Measurements from ENCODE around the gene MAPK7.
A peak's percentile ranks its signal among the peaks of the same experiment; 100 is the strongest.

Gene MAPK7

DNA sequence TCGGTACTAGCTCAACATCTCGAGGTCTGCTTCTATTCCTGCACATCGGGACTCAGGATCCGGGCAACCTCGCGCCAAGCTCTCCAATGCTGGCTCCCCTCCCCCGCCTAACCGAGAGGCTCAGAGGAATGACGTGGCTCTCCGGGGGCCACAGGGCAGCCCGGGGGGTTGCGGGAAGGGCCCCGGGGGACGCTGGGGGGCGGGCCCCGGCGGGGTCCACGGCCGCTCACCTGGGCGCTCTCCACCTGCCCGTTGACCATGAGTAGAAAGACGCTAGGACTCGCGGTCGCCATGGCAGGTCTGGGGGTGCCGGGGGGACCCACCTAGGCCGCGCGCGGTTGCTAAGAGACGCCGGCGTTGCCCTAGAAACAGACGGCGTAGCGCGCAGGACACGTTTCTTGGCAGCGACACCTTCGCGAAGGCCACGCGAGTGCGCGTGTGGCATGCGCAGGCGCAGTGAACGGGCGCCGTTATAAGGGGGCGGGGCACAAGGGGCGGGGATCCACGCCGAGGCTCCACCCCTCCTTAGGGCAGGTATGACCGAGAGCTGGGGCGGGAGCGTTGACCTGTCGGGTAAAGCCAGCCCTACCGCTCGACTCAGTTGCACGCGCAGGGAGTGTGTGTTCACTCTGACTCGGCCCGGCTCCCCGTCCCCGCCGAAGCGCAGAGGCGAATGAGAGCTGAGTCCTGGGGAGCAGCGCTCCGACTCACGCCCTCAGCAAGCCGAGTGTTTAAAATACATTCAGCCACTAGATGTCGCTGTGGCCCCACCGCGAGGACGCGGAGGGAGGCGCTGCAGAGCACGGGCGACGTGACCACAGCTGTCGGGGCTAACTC, 15.8 kb upstream of the MAPK7 start, which contains the start of gene B9D1:
Gene B9D1 (minus strand): TSS at position 447 of the 837 bp plus-strand sequence. CDS start 154 bp downstream, at position 293.
- H3K4me3 ChIP-seq (ENCODE audit: low read depth, low read length) = peak within 1 kb of the TSS; percentile 71

- H3K4me3 ChIP-seq (ENCODE audit: low read depth, low read length) = peak overlapping the region; percentile 71
These were observed 15.2 kb upstream of the MAPK7 start for GRCh38 chr17:19363114-19363438.

DNA sequence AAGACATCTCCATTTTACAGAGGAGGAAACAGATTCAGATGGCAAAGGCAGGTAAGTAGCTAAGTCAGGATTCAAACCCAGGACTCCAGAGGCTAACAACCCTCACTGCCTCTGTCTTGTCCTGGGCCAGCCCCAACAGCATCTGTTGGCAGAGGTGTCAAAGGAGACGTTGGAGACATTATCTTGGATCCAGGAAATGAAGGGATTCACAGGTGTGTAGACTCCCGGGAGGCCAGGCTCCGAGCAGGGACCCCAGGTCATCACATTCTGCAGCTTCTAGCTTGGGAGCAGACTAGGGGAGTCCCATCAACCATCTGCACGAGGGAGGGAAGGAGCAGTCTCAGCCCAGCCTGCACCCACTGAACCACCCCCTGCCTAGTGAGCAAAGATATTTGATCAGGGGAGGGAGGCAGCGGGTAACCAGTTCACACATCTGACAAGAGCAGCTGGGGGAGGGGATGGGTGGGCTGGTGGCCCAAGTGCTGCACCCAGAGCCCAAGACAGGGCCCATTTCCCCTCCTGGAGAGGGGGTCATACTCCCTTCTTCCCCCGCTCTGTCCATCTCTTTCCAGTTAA, 14.8 kb upstream of the MAPK7 start:
- H3K4me3 ChIP-seq (ENCODE audit: low read depth, low read length) = no peak overlapping the region

DNA sequence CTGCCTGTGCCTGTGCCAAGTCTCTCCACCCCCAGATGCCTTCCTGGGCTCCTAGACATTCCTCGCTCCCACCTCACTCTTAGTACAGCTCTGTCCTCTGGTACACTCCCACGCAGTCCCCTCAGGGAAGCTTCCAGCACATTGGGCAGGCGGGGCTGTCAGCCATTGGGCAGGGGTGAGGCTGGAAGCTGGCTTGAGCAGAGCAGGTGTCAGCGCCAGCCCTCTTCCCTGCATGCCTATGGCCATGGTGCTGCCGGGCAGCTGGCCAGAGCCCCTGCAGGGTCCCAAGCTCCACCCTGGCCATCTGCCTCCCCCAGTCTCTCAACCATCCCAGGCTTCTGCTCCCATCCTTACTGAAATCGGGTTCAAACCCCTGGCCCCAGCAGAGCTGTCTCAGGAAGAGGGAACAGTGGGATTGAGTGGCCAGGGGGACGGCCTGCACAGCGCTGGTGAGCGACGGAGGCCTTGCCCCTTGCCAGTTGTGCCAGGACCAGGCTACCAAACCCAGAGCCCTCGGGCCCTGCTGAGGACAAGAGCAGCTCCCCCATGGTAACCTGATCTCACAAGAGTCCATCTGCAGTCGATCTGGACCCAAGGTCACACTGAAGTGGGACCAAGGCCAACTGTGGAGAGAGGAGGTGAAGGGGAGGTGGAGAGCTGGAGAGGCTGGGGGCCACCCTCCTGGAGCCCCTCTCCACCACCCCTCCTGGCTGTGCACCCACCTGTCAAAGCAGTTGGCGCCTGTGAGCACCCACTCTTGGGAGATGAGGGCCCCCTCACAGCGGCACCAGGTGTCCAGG, 13.4 kb upstream of the MAPK7 start:
- no peak overlapping the region for H3K4me3 ChIP-seq (ENCODE audit: low read depth, low read length)

DNA sequence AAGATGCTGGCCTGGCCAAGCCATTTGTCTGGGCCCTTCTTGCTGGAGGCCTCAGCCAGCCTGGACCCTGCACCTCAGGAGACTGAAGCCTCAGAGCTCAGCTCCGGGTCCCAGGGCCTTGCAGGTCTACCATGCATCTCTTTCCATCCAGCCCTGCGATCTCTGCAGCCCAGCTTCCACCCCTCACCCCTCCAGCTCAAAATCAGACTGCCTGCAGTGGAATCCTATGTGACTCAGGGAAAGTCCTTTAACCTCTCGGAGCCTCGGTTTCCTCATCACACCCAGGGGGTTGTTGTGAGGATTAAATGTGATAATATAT, 12.8 kb upstream of the MAPK7 start:
- no peak overlapping the region for H3K4me3 ChIP-seq (ENCODE audit: low read depth, low read length)

DNA sequence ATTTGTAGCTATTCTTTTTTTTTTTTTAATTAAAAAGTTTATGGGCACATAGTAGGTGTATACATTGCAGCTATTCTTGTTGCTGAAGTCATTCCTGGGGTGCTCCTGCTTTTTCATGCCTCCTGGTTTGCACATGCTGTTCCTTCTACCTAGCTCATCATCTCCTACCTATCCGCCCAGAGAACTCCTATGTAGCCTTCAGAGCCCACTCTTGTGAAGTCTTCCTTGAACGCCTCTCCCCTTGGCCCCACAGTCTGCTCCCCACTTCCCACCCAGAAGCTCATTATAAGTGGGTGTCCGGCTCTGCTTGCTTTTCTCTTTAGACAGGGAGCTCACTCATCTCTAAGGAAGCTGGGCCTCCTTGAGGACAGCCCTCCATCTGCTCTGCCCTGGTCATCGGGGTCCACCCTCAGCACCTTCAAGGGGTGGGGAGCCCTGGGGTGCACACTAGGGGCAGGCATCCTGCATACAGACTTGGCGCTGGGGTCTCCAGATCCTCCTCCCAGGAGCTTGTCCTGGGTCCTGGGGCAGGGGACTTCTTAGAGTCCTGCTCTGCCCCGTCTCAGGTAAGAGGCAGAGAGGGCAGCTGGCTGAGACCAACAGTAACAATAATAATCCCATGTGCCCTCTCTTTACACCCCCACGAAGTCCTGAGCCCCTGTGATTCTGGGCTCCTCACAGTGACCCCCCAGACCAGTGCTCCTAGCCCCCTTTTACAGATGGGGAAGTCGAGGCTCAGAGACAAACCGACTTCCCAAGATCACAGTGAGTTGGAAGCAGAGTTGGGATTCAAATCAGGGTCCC, 12.3 kb upstream of the MAPK7 start:
- no peak overlapping the region for H3K4me3 ChIP-seq (ENCODE audit: low read depth, low read length)

DNA sequence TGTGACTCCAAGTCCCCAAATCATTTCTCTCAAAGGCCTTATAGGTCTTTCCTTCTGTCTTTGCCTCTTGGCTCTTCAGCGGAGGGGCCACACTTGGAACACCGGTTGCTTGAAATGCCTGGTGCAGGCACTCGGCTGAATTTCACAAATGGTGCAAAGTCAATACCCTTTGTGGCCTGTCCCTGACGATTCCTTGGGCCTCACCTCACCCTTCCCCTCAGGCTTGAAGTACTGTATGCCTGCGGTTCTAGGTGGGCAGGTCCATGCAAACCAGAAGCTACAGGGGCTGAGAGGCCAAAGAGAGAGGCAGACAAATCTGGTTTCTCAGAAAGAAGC, 11.7 kb upstream of the MAPK7 start:
- no peak overlapping the region for H3K4me3 ChIP-seq (ENCODE audit: low read depth, low read length)

GRCh38 chr17:19368229-19368628, 10.1 kb upstream of the MAPK7 start:
- H3K4me3 ChIP-seq (ENCODE audit: low read depth, low read length) = no peak overlapping the region

- H3K4me3 ChIP-seq (ENCODE audit: low read depth, low read length) = no peak overlapping the region
These were observed 9.1 kb upstream of the MAPK7 start for GRCh38 chr17:19369107-19369778.

DNA sequence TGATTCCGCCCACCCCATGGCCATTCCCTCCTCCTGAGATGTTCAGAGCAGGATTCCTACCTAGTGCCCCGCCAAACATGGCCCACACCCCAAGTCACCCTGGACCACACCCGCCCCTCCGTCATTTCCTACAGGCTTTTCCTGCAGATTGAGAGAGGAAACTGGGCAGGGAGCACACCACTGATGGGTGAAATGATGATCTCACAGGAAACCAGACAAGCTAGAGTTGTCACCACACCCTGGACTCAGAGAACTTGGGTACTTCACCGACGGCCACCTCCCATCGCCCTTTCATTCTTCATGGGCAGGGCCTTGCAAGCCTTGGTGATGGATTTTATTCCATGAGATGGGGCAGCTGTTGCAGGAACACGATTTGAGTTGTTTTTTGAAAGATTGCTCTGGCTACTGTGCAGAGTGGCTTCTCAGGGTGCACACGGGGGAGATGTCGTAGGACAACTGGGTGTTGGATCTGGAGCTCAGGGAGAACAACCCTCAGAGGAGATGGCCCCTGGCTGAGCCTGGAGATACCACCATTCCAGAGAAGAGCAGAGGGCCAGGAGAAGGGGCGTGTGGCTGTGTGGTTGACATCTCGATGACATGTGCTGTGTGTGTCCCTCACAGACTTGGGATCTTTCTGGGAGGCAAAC, 8.3 kb upstream of the MAPK7 start:
- H3K4me3 ChIP-seq (ENCODE audit: low read depth, low read length) = no peak overlapping the region

GRCh38 chr17:19370493-19370960, 7.8 kb upstream of the MAPK7 start:
- no peak overlapping the region for H3K4me3 ChIP-seq (ENCODE audit: low read depth, low read length)

- no peak overlapping the region for H3K4me3 ChIP-seq (ENCODE audit: low read depth, low read length)
These were observed 6.9 kb upstream of the MAPK7 start for GRCh38 chr17:19371259-19372010.

DNA sequence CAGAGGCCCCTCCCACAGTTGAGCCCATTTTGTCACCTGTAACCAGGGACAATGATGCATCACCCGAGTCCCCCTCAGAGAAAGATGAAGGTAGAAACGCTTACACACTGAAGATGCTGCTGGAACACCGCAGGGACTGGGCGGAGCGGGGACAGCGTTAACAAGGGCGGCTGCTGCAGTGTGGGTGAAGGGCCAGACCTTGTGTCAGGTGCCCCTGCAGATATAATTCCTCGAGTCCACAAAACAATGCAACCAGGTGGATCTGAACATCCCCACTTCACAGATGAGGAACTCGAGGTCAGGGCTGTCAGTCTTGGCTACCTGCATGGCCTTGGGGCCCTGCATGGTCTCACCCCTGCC, 6.3 kb upstream of the MAPK7 start:
- no peak overlapping the region for H3K4me3 ChIP-seq (ENCODE audit: low read depth, low read length)

- H3K4me3 ChIP-seq (ENCODE audit: low read depth, low read length) = no peak overlapping the region
These were observed 5.9 kb upstream of the MAPK7 start for GRCh38 chr17:19372439-19372838.

DNA sequence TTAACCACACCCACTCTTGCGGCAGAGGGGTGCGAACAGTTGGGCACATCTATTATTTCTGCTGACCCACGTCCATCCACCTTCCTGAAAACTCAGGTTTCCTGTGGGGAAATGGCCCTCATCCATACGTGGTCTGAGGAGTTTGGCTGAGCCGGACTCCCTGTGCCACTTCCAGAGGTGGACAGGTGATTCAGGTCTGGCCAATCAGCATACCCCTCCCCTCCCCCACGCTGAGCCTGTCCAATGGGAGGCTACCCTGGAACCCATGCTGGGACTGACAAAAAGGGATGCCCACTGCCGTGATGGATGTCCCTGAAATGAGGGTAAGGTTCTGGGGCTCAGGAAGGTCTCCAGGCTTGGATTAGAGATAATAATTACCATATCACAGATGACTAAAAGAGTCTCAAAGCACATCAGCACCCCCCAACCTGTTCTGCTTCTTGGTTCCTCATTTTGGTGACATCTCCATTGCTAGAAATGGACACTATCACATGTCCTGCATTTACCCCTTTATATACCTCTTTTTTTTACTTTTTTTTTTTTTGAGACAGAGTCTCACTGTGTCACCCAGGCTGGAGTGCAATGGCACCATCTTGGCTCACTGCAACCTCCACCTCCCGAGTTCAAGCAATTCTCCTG, 5.3 kb upstream of the MAPK7 start:
- H3K4me3 ChIP-seq (ENCODE audit: low read depth, low read length) = no peak overlapping the region

DNA sequence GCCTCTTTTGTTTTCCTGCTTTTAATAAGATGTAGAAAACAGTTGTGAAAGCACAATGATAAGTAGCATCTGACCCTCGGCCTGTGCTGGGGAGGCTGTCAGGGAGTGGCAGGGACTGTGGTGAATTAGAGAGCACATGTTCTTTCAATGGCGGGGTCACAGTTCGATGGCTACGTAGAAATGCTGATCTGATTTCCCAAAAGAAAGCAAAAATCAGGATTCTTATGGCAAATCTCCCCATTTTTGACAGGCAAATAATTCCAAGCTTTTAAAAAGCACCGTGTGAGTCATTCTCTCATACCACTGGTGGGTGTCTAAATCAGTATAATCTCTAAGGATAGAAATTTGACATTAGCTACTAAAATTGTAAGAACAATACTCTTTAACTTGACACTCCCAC, 4.2 kb upstream of the MAPK7 start:
- H3K4me3 ChIP-seq (ENCODE audit: low read depth, low read length) = no peak overlapping the region

DNA sequence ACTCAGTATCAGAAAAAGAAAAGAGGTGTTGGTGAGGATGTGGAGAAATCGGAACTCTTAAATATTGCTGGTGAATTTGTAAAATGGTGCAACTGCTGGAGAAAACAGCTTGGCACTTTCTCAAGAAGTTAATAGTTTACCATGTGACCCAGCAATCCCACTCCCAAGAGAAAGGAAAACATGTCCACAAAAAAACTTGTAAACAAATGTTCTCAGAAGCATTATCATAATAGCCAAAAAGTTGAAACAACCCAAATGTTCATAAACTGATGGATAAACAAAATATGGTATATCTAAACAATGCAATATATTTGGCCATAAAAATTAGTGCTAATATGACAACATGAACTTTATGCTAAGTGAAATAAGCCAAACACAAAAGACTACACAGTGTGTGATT, 2.6 kb upstream of the MAPK7 start:
- H3K4me3 ChIP-seq (ENCODE audit: low read depth, low read length) = no peak overlapping the region

GRCh38 chr17:19376811-19377210, 1.5 kb upstream of the MAPK7 start:
- peak overlapping the region; percentile 82 for H3K4me3 ChIP-seq (ENCODE audit: low read depth, low read length)

All from iPS-11a (cell line).